ENCODE data around the gene CYBB.
A peak's percentile ranks its signal among the peaks of the same experiment; 100 is the strongest.

The CYBB gene

DNA sequence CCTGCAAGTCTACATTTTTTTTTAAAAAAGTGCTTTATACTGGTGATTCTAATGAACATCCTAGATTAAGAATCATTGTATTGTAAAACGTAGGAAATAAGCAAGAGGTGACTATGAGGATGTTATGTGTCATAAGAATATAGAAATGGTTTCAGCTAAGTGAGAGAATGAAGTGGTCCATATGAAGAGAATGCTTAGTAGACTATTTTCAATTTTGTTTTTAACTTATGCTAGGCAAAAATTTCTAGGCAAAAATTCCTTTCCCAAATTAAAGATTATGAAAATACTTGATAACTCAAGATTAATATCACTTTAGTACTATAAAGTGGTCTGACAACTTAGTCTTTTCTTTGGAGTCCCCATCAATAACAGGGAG, 66.7 kb downstream of the CYBB start:
- DNase-seq (ENCODE audit: low read depth): no peak
- TF ChIP-seq, protein P1, sequence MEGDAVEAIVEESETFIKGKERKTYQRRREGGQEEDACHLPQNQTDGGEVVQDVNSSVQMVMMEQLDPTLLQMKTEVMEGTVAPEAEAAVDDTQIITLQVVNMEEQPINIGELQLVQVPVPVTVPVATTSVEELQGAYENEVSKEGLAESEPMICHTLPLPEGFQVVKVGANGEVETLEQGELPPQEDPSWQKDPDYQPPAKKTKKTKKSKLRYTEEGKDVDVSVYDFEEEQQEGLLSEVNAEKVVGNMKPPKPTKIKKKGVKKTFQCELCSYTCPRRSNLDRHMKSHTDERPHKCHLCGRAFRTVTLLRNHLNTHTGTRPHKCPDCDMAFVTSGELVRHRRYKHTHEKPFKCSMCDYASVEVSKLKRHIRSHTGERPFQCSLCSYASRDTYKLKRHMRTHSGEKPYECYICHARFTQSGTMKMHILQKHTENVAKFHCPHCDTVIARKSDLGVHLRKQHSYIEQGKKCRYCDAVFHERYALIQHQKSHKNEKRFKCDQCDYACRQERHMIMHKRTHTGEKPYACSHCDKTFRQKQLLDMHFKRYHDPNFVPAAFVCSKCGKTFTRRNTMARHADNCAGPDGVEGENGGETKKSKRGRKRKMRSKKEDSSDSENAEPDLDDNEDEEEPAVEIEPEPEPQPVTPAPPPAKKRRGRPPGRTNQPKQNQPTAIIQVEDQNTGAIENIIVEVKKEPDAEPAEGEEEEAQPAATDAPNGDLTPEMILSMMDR (IDR thresholded peaks at IDR 0.05; ENCODE audit: insufficient read depth, low read depth, low read length, missing control alignments): no peak
- H3K4me3 ChIP-seq (ENCODE audit: low read length): peak overlapping the region; percentile 61

GRCh38 chrX:37846934-37847732, 67.3 kb downstream of the CYBB start, which contains the start of gene DYNLT3:
TSS of gene DYNLT3 (minus strand) at chrX:37847571. CDS start at chrX:37847510, 61 bp downstream.
- peak within 1 kb of the TSS; percentile 61 for H3K4me3 ChIP-seq (ENCODE audit: low read length)
- peak; percentile 73 for DNase-seq (ENCODE audit: low read depth)
- TF ChIP-seq, protein P1 (IDR thresholded peaks at IDR 0.05; ENCODE audit: insufficient read depth, low read depth, low read length, missing control alignments): no peak

- DNase-seq (ENCODE audit: low read depth): no peak
- H3K4me3 ChIP-seq (ENCODE audit: low read length): peak overlapping the region; percentile 61
- TF ChIP-seq, protein P1 (IDR thresholded peaks at IDR 0.05; ENCODE audit: insufficient read depth, low read depth, low read length, missing control alignments): no peak
Measured at GRCh38 chrX:37847733-37848197, 67.9 kb downstream of the CYBB start.

DNA sequence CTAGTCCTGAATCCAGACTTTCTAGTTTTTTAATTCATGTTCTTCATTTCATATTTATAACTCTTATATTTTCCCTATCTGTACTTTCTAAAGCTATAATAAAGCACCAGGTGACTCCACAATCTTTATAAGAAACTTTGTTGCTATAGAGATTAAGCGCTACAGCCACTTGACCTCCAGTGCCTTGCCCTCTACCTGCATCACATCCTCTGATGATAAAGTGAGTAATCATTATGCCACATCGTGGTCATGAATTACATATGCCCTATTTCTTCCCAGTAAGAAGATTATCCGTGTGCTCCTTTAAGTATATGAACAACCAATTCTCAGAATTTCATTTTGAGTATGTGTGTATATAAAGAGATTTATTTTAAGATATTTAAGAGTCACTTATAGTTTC, 74.3 kb downstream of the CYBB start:
- no peak overlapping the region for H3K4me3 ChIP-seq (ENCODE audit: low read length)
- TF ChIP-seq, protein P1 (IDR thresholded peaks at IDR 0.05; ENCODE audit: insufficient read depth, low read depth, low read length, missing control alignments): no peak
- no peak for DNase-seq (ENCODE audit: low read depth)

DNA sequence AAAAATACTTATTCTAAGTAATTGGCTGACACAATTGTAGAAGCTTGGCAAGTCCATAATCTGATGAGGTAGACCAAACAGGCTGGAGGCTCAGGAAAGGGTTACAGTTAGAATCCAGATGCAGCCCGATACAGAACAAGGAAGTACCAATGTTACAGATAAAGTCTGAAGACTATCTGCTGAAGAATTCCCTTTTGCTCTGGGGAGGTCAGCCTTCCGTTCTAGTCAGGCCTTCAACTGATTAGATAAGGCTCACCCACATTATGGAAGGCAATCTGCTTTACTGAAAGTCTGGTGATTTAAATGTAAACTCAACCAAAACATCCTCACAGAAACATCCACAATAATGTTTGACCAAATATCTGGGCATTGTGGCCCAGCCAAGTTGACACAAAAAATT, 74.9 kb downstream of the CYBB start:
- H3K4me3 ChIP-seq (ENCODE audit: low read length): no peak overlapping the region
- TF ChIP-seq, protein P1 (IDR thresholded peaks at IDR 0.05; ENCODE audit: insufficient read depth, low read depth, low read length, missing control alignments): no peak
- no peak for DNase-seq (ENCODE audit: low read depth)

- no peak for DNase-seq (ENCODE audit: low read depth)
- TF ChIP-seq, protein P1 (IDR thresholded peaks at IDR 0.05; ENCODE audit: insufficient read depth, low read depth, low read length, missing control alignments): no peak
- no peak overlapping the region for H3K4me3 ChIP-seq (ENCODE audit: low read length)
Measured at GRCh38 chrX:37860721-37861120, 80.9 kb downstream of the CYBB start.

DNA sequence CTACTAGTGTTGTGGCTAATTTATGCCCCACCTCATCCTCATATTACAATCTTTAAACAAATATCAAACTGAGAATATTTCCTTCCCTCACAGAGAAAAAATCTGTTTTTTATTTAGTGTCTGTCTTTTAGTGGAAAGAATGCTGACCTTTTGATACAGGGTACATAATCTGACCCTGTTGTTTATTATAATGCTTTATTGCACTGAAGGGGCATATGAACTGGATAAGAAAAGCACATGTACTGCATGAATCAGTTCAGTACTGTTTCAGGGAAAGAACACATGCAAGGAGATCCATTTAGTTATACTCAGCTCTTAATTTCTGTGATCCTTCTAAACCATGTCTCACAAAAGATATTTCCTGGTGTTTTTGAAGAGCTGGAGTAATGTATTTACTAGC, 83.0 kb downstream of the CYBB start:
- no peak overlapping the region for H3K4me3 ChIP-seq (ENCODE audit: low read length)
- no peak for DNase-seq (ENCODE audit: low read depth)
- TF ChIP-seq, protein P1 (IDR thresholded peaks at IDR 0.05; ENCODE audit: insufficient read depth, low read depth, low read length, missing control alignments): no peak
